ENCODE measurements around the gene CYP27B1.
A peak's percentile ranks its signal among the peaks of the same experiment; 100 is the strongest.

The CYP27B1 gene

GRCh38 chr12:57750561-57751431 lies 16.1 kb downstream of the CYP27B1 start:
- DNase-seq = no peak

- no peak for DNase-seq
These were observed 17.8 kb downstream of the CYP27B1 start for GRCh38 chr12:57749061-57749460.

GRCh38 chr12:57746025-57746424 lies 20.9 kb downstream of the CYP27B1 start:
- no peak for DNase-seq

GRCh38 chr12:57745485-57745881 lies 21.4 kb downstream of the CYP27B1 start:
- no peak for DNase-seq

- DNase-seq = peak; percentile 91
These were observed 21.9 kb downstream of the CYP27B1 start, which contains the start of gene TSPAN31 for GRCh38 chr12:57744777-57745484. TSS of gene TSPAN31 (plus strand) at chr12:57745039. CDS start at chr12:57745155, 116 bp downstream.

GRCh38 chr12:57744194-57744776 lies 22.6 kb downstream of the CYP27B1 start:
- peak; percentile 59 for DNase-seq

GRCh38 chr12:57743769-57744168 lies 23.1 kb downstream of the CYP27B1 start:
- DNase-seq = no peak

- peak; percentile 71 for DNase-seq
These were observed 24.8 kb downstream of the CYP27B1 start for GRCh38 chr12:57741844-57742738.

GRCh38 chr12:57741413-57741789 lies 25.5 kb downstream of the CYP27B1 start:
- DNase-seq = no peak

- peak; percentile 71 for DNase-seq
These were observed 26.0 kb downstream of the CYP27B1 start for GRCh38 chr12:57740656-57741412.

- no peak for DNase-seq
These were observed 26.9 kb downstream of the CYP27B1 start for GRCh38 chr12:57739914-57740538.

- no peak for DNase-seq
These were observed 27.5 kb downstream of the CYP27B1 start for GRCh38 chr12:57739387-57739786.

- DNase-seq = no peak
These were observed 28.1 kb downstream of the CYP27B1 start, which contains the start of gene AGAP2 for GRCh38 chr12:57738661-57739237. TSS of gene AGAP2 (minus strand) at chr12:57738742. CDS start at chr12:57738246, 496 bp downstream.

- no peak for DNase-seq
These were observed 29.1 kb downstream of the CYP27B1 start for GRCh38 chr12:57737467-57738460.

GRCh38 chr12:57736741-57737466 lies 30.0 kb downstream of the CYP27B1 start:
- no peak for DNase-seq

GRCh38 chr12:57735952-57736740 lies 30.7 kb downstream of the CYP27B1 start:
- no peak for DNase-seq

GRCh38 chr12:57735198-57735855 lies 31.6 kb downstream of the CYP27B1 start:
- DNase-seq = no peak
